ENCODE measurements around the gene SLC6A6.

The SLC6A6 gene

GRCh38 chr3:14505803-14506500 is 103.5 kb downstream of the SLC6A6 start:
- no peak overlapping the region for H3K4me3 ChIP-seq (ENCODE audit: low read depth, low read length)
- TF ChIP-seq CTCF (IDR thresholded peaks at IDR 0.05; ENCODE audit: low read depth, low read length, missing control alignments) = no peak
- no peak for DNase-seq (ENCODE audit: low read depth)
- in situ Hi-C loops (cut with HindIII; ENCODE audit: low sequenced_read_pairs) = no loop called here

GRCh38 chr3:14506626-14507304 is 104.4 kb downstream of the SLC6A6 start:
- no peak overlapping the region for H3K4me3 ChIP-seq (ENCODE audit: low read depth, low read length)
- no peak for DNase-seq (ENCODE audit: low read depth)
- TF ChIP-seq CTCF (IDR thresholded peaks at IDR 0.05; ENCODE audit: low read depth, low read length, missing control alignments) = no peak
- in situ Hi-C loops (cut with HindIII; ENCODE audit: low sequenced_read_pairs) = no loop called here

- in situ Hi-C loops (cut with HindIII; ENCODE audit: low sequenced_read_pairs) = no loop called here
Observed at GRCh38 chr3:14507305-14507741, 104.9 kb downstream of the SLC6A6 start.

GRCh38 chr3:14507757-14508504 is 105.5 kb downstream of the SLC6A6 start:
- no peak overlapping the region for H3K4me3 ChIP-seq (ENCODE audit: low read depth, low read length)
- no peak for TF ChIP-seq CTCF (IDR thresholded peaks at IDR 0.05; ENCODE audit: low read depth, low read length, missing control alignments)
- no peak for DNase-seq (ENCODE audit: low read depth)
- in situ Hi-C loops (cut with HindIII; ENCODE audit: low sequenced_read_pairs) = no loop called here

More at GRCh38 chr3:14507305-14507741, 104.9 kb downstream of the SLC6A6 start:
- H3K4me3 ChIP-seq (ENCODE audit: low read depth, low read length) = no peak overlapping the region
- TF ChIP-seq CTCF (IDR thresholded peaks at IDR 0.05; ENCODE audit: low read depth, low read length, missing control alignments) = no peak
- DNase-seq (ENCODE audit: low read depth) = no peak

- no peak for TF ChIP-seq CTCF (IDR thresholded peaks at IDR 0.05; ENCODE audit: low read depth, low read length, missing control alignments)
- DNase-seq (ENCODE audit: low read depth) = no peak
- in situ Hi-C loops (cut with HindIII; ENCODE audit: low sequenced_read_pairs) = no loop called here
- H3K4me3 ChIP-seq (ENCODE audit: low read depth, low read length) = no peak overlapping the region
Observed at GRCh38 chr3:14508505-14508819, 106.1 kb downstream of the SLC6A6 start.

GRCh38 chr3:14508966-14509795 is 106.8 kb downstream of the SLC6A6 start:
- peak; percentile 75 for TF ChIP-seq CTCF (IDR thresholded peaks at IDR 0.05; ENCODE audit: low read depth, low read length, missing control alignments)
- in situ Hi-C loops (cut with HindIII; ENCODE audit: low sequenced_read_pairs) = no loop called here
- H3K4me3 ChIP-seq (ENCODE audit: low read depth, low read length) = no peak overlapping the region
- no peak for DNase-seq (ENCODE audit: low read depth)

Measured in astrocyte of the cerebellum (primary cell).